HEK293 (cell line): ENCODE data around the gene SYNPO.

Source experiments
- CTCF ChIP-seq: fragments of 450-650 bp; formaldehyde crosslinking; IDR thresholded peaks from 2 replicates; pipeline ENCODE4 v1.5.1; 2016; ENCODE audit warnings: missing biosample characterization, missing genetic modification characterization
- TCF7L2 ChIP-seq: IDR thresholded peaks from 2 replicates; pipeline ENCODE4 v1.6.1; 2011; ENCODE audit warnings: low read depth, mild to moderate bottlenecking, inconsistent platforms, low read length, moderate library complexity, borderline replicate concordance
- TSHZ1 ChIP-seq: fragments of 450-650 bp; formaldehyde crosslinking; IDR thresholded peaks from 2 replicates; pipeline ENCODE4 v1.5.1; 2016; ENCODE audit warnings: missing biosample characterization, missing genetic modification characterization, borderline replicate concordance

- TF ChIP-seq CTCF (tag by site-specific recombination): no peak
- no peak for TF ChIP-seq TSHZ1 (tag by site-specific recombination)
- no peak for TF ChIP-seq TCF7L2
These were observed 1.5 kb downstream of the SYNPO start for GRCh38 chr5:150641824-150642566.
